ENCODE measurements around the gene ZNF543. TPM values are rescaled to one million over a fixed set of nuclear protein-coding genes. Genes with fewer than 3 reads are reported as not detected.

ZNF543 gene
- total RNA-seq, 2 donors from 2014 or later, result 2.8 to 3.5 TPM

DNA sequence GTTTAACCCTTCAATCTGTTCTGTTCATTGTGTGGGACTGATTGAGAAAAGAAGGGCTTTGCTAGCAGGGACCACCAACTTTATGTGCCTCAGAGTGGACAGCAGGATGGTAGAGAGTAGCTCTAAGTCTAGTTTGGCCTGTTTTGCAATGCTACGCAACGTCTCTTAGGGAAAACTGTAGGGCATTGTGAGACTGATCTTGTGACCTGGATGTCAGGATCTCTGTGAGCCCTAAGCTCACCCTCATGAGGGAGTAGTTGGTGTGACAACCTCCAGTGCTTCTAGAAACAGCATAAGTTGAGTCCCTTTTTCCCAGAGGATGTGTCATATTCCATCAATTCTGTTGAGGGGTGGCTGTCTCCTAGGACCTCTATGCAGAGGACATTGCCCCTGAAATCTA, 9.5 kb upstream of the ZNF543 start:
- ATAC-seq (no peak), DNase-seq (no peak)
- intact Hi-C loops (cut with DNase I, micrococcal nuclease), result no loop called here

DNA sequence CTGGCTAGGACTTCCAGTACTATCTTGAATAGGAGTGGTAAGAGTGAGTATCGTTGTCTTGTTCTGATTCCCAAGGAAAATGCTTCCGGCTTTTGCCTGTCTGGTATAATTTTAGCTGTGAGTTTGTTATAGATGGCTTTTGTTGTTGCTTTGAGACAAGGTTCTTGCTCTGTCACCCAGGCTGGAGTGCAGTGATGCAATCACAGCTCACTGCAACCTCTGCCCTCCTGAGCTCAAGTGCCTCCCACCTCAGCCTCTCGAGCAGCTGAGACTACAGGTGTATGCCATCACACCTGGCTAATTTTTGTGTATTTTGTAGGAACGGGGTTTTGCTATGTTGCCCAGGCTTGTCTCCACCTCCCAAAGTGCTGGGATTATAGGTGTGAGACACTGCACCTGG, 6.1 kb upstream of the ZNF543 start:
- intact Hi-C loops (cut with DNase I, micrococcal nuclease), result no loop called here
- no peak for DNase-seq
- no peak for ATAC-seq

DNA sequence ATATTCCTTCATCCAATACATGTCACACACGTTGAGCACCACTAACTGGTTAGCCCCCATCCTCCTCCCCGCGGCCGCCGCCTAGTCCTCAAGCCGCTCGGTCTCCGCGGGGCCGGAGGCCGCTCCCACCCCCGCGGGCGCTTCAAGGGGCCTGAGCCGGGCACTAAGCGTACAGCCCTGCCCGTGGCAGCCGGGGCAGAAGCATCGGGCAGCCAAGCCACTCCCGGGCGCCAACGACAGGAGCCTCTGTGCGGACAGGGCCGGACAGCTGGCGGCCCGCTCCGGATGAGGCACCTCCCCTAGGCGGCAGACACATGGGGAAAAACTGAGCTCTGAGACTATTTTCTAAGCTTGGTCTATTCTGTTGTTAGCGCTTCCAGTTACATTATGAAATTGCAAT, 2.8 kb upstream of the ZNF543 start:
- DNase-seq (no peak), ATAC-seq (no peak)
- intact Hi-C loops (cut with DNase I, micrococcal nuclease), result no loop called here

DNA sequence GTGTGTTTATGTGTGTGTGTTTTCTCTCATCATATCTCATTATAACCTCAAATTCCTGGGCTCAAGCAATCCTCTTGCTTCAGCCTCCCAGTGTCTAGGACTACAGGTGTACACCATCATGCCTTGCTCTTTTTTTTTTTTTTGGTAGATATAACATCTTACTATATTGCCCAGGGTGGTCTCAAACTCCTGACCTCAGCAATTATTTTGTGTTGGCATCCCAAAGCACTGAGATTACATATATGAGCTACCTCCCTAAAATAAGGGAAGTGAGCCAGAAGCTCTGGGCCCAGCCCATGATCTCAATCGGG, 448 bp upstream of the ZNF543 start:
- no peak for DNase-seq
- intact Hi-C loops (cut with DNase I, micrococcal nuclease), result no loop called here
- peak; percentile 20 for ATAC-seq

DNA sequence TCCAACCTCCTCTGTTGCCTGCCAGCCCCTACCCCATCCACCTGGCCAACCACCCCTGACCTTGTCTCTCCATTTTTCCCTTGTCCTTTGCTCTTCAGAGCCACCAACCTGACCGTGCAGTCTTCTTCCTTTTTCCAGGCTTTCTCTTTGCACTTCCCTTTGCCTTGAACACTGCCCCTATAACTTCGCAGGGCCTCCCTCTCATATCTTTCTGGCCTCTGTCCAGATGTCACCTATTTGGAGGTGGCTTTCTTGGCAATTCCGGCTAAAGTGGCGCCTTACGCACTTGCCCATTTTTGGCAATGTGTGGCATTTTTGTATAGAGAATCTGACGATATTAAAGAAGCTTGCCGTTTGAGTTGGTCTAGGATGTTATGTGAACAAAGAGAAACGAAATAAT, 844 bp downstream of the ZNF543 start:
- intact Hi-C loops (cut with DNase I, micrococcal nuclease), result no loop called here
- no peak for DNase-seq
- no peak for ATAC-seq

DNA sequence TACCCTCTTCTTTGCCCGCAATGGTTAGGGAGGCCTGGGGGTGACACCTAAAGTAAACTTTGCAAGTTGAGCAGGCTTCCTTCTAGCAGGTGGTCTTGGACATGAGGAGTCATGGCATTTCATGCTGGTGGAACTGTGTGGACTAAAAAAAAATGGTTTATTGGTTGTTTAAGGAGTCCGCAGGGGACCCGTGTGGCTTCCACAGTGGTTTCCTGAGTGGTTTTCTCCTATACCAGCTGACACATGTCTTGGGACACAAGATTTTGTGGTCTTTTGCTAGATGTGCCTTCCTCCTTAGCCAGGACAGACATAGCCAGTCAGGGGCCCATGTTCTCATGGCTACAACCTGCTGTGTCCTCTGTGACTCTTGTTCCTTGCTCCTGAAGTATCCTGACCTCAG, 1.5 kb downstream of the ZNF543 start:
- no peak for ATAC-seq
- intact Hi-C loops (cut with DNase I, micrococcal nuclease), result no loop called here
- DNase-seq, result no peak

DNA sequence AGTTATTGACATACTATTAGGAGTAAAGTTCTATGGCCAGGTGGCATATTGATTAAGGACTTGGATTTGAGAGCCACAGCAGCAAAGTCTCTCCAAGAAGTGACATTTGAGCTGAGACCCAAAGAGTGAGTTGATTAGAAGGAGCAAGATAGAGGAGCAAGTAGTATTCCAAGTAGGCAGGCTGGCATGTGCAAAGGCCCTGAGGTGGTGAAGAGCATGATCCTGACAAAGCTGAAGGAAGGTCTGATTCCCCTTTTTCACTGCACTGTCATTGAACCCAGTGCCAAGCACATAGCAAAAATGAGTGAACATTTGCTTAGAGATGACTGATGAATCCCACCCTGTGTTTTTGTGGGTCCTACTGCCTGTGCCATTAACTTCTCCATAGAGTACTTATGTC, 4.7 kb downstream of the ZNF543 start:
- intact Hi-C loops (cut with DNase I, micrococcal nuclease), result no loop called here
- ATAC-seq, result no peak
- no peak for DNase-seq

DNA sequence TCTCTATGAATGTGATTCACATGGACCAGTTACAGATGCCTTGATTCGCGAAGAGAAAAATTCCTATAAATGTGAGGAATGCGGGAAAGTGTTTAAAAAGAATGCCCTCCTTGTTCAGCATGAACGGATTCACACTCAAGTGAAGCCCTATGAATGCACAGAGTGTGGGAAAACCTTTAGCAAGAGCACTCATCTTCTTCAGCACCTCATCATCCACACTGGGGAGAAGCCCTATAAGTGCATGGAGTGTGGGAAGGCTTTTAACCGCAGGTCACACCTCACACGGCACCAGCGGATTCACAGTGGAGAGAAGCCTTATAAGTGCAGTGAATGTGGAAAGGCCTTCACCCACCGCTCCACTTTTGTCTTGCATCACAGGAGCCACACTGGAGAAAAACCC, 7.7 kb downstream of the ZNF543 start:
- no peak for DNase-seq
- ATAC-seq, result no peak
- intact Hi-C loops (cut with DNase I, micrococcal nuclease), result no loop called here

DNA sequence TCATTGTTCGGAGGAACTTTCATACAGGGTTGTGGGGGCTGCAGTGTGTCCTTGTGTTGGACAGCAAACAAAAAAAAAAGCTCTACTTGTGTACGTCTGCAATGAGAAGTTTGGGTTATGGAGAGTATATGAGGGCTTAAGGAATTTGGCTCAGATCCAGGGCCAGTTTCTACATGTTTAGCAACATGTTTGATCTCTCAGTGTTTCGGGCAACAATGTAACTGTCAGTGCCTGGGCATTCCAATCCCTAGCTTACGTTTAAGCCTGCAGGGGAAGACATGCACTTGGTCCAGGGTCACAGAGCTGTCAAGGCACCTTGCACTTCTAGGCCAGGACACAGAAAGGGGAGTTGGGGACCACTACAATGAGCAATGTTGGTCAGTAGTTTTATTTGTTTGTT, 13.9 kb downstream of the ZNF543 start:
- DNase-seq (no peak), ATAC-seq (no peak)
- intact Hi-C loops (cut with DNase I, micrococcal nuclease), result no loop called here

DNA sequence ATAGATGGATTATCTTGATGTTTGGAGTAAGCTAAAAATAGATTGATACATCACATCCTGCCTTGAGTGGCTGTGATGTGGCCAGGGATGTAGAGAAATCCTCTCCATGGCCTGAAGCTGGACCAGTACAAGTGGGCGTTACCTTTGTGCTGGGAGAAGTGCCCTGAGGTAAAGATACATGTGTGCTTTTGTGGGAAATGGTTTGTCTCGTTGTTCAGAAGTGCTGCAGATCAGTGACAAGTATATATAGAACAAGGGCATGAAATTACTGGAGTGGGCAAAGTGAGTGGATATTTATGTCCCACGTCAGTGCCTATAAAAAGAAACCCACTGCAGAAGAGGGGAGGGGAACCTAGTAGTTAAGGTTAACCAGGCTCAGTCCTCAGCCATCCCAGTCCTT, 18.6 kb downstream of the ZNF543 start:
- intact Hi-C loops (cut with DNase I, micrococcal nuclease), result no loop called here
- no peak for DNase-seq

DNA sequence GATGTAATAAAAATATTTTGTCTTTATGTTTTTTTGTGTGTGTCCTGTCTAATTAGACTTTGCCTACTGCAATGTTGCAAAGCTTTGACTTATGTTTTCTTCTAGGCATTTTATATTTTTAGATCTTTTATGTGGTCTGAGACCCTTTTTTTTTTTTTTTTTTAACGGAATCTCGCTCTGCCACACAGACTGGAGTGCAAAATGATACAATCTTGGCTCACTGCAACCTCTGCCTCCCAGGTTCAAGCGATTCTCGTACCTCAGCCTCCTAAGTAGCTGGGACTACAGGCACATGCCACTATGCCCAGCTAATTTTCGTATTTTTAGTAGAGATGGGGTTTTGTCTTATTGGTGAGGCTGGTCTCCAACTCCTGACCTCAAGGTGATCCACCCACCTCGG, 22.3 kb downstream of the ZNF543 start:
- DNase-seq (no peak), ATAC-seq (no peak)
- intact Hi-C loops (cut with DNase I, micrococcal nuclease), result no loop called here

More for the DNA sequence above, 18.6 kb downstream of the ZNF543 start:
- ATAC-seq, result no peak

DNA sequence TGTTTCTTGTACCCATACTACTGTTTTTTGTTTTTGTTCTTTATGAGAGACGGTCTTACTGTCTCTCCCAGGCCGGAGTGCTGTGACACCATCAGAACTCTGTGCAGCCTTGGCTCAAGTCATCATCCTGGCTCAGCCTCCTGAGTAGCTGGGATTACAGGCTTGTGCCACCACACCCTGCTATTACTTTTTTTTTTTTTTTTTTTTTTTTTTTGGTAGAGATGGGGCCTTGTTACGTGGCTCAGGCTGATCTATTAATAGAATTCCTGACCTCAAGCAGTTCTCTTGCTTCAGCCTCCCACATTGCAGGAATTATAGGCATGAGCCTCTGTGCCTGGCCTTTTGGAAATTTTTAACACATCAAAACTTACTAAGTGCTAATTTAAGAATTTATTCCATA, 27.9 kb downstream of the ZNF543 start:
- ATAC-seq, result no peak
- intact Hi-C loops (cut with DNase I, micrococcal nuclease), result loop anchor here in 1 of 2 donors (2.0 kb wide), 1 partner anchor 15 kb away; the partner anchor contains the start of genes TRAPPC2B and ZNF547
- DNase-seq, result no peak

DNA sequence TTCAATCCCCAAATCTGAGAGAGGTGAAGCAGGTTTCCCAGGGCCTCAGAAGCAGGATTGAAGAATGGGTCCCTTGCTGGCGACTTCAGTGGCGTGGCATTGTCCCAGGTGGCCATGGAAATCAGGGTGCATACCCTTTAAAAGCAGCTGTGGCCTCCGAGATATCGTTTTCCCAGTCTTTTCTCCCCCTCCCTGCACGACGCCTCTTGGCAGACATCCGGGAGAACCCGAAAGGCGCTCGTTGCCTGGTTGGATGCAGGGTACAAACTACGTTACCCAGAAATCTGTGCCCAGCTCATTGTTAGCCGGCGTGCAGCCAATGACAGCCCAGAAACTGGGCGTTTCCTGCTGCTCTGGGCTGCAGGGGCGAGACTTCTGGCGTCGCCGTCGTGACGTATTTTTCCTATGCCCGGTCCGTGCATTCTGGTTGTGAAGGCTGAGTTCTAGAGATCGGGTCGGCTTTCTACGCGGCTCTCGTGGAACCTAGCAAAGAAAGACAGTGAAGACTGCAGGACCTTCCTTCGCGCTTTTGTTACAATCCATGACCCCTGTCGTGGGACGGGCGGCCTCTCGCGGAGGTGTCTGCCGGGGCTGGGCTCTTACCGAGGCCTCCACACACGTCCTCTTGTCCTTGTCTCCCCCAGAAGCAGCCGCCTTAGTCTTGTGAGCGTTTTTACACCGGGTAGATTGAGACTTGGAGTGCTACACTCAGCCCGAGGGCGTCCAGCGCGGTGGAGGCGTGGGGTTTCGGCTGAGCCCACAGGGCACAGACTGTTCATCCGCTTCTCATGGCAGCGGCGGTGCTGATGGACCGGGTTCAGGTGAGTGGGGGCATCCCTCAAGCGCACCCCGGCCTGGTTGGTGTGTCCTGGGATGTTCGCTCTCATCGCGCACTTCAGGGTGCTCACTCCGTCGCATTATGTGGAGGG, 30.9 kb downstream of the ZNF543 start, which contains the start of gene ZNF304:
ZNF304 (plus strand) TSS at position 395 of the 929 bp plus-strand sequence; CDS start at position 789, 394 bp downstream.
- DNase-seq (peak; percentile 88 to 94), ATAC-seq (peak; percentile 100)
- intact Hi-C loops (cut with DNase I, micrococcal nuclease), result no loop called here

DNA sequence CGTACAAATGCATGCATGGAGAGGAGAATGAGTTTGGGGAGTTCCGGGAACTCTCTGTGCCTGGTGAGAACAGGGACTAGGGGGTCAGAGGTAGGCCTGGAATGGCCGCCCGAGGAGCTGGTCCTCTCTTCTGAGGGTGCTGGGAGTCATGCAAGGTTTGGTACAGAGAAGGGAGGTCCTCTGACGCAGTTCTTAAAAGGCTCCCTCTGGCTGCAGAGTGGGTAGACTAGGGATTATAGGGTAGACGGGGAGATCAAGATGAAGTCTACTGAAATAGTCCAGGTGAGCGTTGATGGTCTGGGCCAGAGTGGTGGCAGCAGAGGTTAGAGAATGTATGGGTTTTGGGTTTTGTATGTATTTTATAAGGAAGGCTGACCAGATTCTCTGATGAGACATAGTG, 31.6 kb downstream of the ZNF543 start:
- ATAC-seq (no peak), DNase-seq (no peak)
- intact Hi-C loops (cut with DNase I, micrococcal nuclease), result no loop called here

DNA sequence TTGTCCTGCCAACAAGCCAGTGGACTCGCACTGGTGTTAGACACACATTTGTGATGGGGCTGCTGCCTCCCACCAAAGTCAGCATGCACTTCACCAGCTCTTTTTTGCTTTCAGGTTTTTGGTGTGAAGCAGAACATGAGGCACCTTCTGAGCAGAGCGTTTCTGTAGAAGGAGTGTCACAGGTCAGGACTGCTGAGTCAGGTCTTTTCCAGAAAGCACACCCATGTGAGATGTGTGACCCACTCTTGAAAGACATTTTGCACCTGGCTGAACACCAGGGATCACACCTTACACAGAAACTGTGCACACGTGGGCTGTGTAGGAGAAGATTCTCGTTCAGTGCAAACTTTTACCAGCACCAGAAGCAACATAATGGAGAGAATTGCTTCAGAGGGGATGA, 35.6 kb downstream of the ZNF543 start:
- no peak for DNase-seq
- intact Hi-C loops (cut with DNase I, micrococcal nuclease), result no loop called here
- no peak for ATAC-seq

DNA sequence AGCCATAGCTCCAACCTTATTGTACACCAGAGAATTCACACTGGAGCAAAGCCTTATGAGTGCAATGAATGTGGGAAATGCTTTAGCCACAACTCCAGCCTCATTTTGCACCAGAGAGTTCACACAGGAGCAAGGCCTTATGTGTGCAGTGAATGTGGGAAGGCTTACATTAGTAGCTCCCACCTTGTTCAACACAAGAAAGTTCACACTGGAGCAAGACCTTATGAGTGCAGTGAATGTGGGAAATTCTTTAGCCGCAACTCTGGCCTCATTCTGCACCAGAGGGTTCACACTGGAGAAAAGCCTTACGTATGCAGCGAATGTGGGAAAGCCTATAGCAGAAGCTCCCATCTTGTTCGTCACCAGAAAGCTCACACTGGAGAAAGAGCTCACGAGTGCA, 37.1 kb downstream of the ZNF543 start:
- ATAC-seq, result no peak
- intact Hi-C loops (cut with DNase I, micrococcal nuclease), result no loop called here
- DNase-seq, result no peak

DNA sequence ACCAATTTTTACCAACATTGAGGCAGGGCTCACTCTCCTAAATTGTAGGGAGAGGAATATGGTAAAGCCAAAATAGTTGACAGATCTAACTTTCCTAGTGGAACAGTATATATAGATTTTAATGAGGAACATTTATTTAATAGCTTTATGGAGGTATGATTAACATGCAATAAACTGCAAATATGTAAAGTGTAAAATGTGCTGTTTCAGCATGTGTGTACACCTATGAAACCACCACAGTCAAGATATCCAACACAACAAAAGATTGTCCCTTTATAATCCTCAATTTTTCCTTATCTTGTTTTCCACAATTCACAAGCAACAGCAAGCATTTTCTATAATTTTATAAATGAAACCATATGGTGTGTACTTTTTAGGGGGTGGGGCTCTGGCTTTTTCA, 39.0 kb downstream of the ZNF543 start:
- DNase-seq (no peak), ATAC-seq (no peak)
- intact Hi-C loops (cut with DNase I, micrococcal nuclease), result no loop called here

DNA sequence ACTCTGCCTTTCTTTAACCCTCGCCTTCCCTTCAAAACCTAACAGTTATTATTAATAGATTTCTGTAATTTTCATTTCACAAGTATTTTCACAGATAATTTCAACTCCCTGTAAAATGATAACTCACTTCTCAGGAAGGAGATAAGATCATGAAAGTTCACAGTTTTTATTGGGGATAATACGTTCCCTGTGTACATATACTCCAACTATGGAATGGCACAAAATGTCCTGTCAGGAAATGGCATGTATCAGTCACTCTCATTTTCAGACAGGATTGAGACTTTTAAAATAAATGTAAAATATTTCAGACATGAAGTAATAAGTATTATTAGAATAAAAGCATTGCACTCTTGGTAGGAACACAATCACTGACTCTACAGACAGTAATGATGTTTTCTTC, 42.1 kb downstream of the ZNF543 start:
- DNase-seq (no peak), ATAC-seq (no peak)
- intact Hi-C loops (cut with DNase I, micrococcal nuclease), result loop anchor here in 1 of 2 donors (2.0 kb wide), 1 partner anchor 14 kb away; no protein-coding TSS in a partner anchor

DNA sequence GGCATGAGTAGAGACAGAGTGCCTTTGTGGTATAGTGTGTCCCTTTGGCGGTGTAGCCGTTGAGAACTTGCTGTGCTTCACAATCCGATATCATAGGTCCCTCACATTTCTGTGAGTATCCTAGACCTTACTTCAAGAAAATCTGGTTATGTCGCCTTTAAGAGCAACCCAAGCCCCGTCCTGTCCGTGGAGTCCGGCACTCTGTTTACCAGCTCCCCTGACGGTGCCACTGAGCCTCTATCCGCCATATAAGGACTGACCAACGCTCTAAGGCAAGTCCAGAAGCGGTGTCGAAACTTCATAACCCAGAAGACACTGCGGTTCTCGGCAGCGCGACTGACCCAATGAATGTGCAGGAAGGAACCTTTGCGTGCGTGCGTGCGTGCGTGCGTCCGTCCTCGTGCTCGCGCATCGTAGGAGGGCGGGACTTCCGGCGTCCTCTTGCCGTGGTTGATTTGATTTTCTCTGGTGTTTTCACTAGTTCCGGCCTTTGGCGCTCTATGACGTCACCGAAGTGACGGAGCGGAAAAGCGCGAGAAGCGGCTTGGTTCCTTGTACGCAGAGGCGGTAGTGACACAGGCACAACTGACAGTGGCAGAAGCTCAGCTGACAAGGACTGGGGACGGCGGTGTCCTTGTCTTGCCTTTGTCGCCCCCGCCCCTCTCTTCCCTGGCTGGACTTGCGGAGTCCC, 42.9 kb downstream of the ZNF543 start, which contains the start of the genes TRAPPC2B and ZNF547:
TRAPPC2B (plus strand) TSS at position 555 of the 691 bp plus-strand sequence. CDS start 1,283 bp downstream, outside the sequence.
ZNF547 (plus strand) TSS at position 555 of the 691 bp plus-strand sequence. CDS start 5,005 bp downstream, outside the sequence.
- DNase-seq, result peak; percentile 99
- intact Hi-C loops (cut with DNase I, micrococcal nuclease), result loop anchor here in 1 of 2 donors (2.0 kb wide), 1 partner anchor 14 kb away; no protein-coding TSS in a partner anchor
- peak; percentile 99 for ATAC-seq

DNA sequence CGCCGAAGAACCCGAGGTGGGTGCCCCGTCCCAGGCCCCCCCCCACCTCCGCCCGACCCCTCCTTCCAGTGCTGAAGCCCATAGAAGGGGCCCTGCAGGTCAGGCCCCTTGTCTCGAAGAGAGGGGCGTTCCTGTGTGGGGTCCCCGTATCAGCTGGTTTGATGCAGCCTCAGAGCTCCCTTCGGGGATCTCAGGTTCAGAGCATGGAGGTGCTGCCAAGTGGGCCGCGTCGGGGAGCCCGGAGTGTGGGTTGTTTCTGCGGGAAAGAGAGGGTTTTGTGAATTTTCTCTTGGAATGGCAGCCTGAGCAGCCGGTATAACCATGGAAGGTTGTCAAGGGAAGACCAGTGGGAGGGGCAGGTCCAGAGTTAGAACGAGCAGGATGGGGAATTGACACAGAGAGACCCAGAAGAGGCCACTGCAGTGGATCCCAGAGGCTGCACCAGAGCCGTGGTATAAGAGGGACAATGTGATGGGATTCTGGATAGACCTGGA, 43.5 kb downstream of the ZNF543 start:
- DNase-seq (peak in 1 of 2 donors; percentile 30), ATAC-seq (peak; percentile 2)
- intact Hi-C loops (cut with DNase I, micrococcal nuclease), result loop anchor here in 1 of 2 donors (2.0 kb wide), 1 partner anchor 15 kb away; no protein-coding TSS in a partner anchor
